ENCODE measurements around the gene ALX4. TPM values are rescaled to one million over a fixed set of nuclear protein-coding genes. Genes with fewer than 3 reads are reported as not detected.

Gene ALX4
- polyA plus RNA-seq, 2 of the 4 experiments (the other 2 are of a cell fraction), result 1.00 to 5.6 TPM

DNA sequence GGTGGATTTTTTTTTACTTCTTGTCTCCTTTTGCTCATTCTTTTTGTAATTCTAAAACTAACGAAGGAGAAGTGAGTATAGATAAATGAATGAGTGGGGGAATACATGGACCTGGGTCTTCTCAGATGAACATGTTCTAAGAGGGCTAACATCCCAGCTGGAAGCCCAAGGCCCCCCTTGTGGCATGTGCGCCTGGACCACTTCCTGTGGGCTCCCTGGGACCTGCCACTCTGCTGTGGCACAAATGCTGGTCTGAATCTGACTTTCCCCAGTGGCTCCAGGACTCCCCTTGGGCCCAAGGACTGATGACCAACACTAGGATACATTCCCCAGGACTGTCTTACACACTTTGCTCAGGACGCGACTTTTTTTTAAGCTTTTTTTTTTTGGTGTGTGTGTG is 32.7 kb upstream of the ALX4 start (continued):
- TF ChIP-seq, protein P1, sequence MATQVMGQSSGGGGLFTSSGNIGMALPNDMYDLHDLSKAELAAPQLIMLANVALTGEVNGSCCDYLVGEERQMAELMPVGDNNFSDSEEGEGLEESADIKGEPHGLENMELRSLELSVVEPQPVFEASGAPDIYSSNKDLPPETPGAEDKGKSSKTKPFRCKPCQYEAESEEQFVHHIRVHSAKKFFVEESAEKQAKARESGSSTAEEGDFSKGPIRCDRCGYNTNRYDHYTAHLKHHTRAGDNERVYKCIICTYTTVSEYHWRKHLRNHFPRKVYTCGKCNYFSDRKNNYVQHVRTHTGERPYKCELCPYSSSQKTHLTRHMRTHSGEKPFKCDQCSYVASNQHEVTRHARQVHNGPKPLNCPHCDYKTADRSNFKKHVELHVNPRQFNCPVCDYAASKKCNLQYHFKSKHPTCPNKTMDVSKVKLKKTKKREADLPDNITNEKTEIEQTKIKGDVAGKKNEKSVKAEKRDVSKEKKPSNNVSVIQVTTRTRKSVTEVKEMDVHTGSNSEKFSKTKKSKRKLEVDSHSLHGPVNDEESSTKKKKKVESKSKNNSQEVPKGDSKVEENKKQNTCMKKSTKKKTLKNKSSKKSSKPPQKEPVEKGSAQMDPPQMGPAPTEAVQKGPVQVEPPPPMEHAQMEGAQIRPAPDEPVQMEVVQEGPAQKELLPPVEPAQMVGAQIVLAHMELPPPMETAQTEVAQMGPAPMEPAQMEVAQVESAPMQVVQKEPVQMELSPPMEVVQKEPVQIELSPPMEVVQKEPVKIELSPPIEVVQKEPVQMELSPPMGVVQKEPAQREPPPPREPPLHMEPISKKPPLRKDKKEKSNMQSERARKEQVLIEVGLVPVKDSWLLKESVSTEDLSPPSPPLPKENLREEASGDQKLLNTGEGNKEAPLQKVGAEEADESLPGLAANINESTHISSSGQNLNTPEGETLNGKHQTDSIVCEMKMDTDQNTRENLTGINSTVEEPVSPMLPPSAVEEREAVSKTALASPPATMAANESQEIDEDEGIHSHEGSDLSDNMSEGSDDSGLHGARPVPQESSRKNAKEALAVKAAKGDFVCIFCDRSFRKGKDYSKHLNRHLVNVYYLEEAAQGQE (IDR thresholded peaks at IDR 0.05), result no peak
- no peak for TF ChIP-seq CBX8 (IDR thresholded peaks at IDR 0.05)
- TF ChIP-seq CHD2 (IDR thresholded peaks at IDR 0.05; ENCODE audit: low read length, partially characterized antibody), result no peak
- no peak for TF ChIP-seq HOXB5 (CRISPR knock-in tag; IDR thresholded peaks at IDR 0.05)
- TF ChIP-seq RNF2 (IDR thresholded peaks at IDR 0.05; ENCODE audit: borderline replicate concordance, low read depth), result no peak
- no peak for TF ChIP-seq BHLHE40 (IDR thresholded peaks at IDR 0.05; ENCODE audit: low read depth, low read length)
- TF ChIP-seq KDM1A (IDR thresholded peaks at IDR 0.05; ENCODE audit: low read depth), result no peak
- no peak for TF ChIP-seq RFX5 (IDR thresholded peaks at IDR 0.05)

DNA sequence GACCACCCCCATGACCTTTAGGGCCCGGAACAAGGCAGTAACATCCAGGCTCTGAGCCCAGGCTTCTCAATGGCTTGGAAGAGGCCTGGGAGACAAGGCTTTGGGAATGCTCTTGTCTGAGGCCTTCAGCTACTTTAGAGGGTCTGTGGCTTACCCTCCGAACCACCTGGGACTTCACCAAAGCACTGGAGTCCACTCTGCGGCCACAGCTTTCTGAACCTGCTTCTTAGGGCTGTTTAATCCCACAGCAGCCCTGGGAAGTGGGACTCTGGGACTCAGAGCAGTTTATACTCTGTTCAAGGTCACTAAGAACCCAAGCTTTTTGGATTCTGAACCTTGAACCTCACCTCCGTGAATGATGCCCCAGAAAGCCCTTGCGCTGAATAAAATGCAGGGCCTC is 30.7 kb upstream of the ALX4 start:
- no peak for FAIRE-seq
- 67% methylated on average over 4 of the region's 5 CpGs for WGBS (ENCODE audit: missing lambda C conversion rate)

More for the DNA sequence above, 30.7 kb upstream of the ALX4 start:
- no peak overlapping the region for H3K27ac ChIP-seq
- no peak overlapping the region for H3K4me2 ChIP-seq
- ATAC-seq (no peak), DNase-seq (ENCODE audit: low read depth in 1 of 2, low spot score in 1 of 2) (no peak)
- TF ChIP-seq, protein P2, sequence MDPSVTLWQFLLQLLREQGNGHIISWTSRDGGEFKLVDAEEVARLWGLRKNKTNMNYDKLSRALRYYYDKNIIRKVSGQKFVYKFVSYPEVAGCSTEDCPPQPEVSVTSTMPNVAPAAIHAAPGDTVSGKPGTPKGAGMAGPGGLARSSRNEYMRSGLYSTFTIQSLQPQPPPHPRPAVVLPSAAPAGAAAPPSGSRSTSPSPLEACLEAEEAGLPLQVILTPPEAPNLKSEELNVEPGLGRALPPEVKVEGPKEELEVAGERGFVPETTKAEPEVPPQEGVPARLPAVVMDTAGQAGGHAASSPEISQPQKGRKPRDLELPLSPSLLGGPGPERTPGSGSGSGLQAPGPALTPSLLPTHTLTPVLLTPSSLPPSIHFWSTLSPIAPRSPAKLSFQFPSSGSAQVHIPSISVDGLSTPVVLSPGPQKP (IDR thresholded peaks at IDR 0.05; ENCODE audit: low read depth, low read length), result no peak
- TF ChIP-seq, protein P3, sequence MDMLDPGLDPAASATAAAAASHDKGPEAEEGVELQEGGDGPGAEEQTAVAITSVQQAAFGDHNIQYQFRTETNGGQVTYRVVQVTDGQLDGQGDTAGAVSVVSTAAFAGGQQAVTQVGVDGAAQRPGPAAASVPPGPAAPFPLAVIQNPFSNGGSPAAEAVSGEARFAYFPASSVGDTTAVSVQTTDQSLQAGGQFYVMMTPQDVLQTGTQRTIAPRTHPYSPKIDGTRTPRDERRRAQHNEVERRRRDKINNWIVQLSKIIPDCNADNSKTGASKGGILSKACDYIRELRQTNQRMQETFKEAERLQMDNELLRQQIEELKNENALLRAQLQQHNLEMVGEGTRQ (IDR thresholded peaks at IDR 0.05), result no peak
- TF ChIP-seq CHD4 (IDR thresholded peaks at IDR 0.05; ENCODE audit: borderline replicate concordance) (no peak), HOXA7 (CRISPR knock-in tag; IDR thresholded peaks at IDR 0.05) (no peak), ESRRA (IDR thresholded peaks at IDR 0.05; ENCODE audit: borderline replicate concordance, low read length) (no peak), HDAC2 (IDR thresholded peaks at IDR 0.05) (no peak), JUN (IDR thresholded peaks at IDR 0.05) (no peak), FOXS1 (CRISPR knock-in tag; IDR thresholded peaks at IDR 0.05) (no peak), RFX5 (IDR thresholded peaks at IDR 0.05) (no peak), FOSB (CRISPR knock-in tag; IDR thresholded peaks at IDR 0.05) (no peak), TFCP2L1 (CRISPR knock-in tag; IDR thresholded peaks at IDR 0.05) (no peak), NR3C1 (IDR thresholded peaks at IDR 0.05) (no peak), ZNF302 (CRISPR knock-in tag; IDR thresholded peaks at IDR 0.05) (no peak), RCOR1 (IDR thresholded peaks at IDR 0.05; ENCODE audit: low read depth, low read length) (no peak), HOXB13 (CRISPR knock-in tag; IDR thresholded peaks at IDR 0.05; ENCODE audit: low read depth) (no peak), ZC3H11A (IDR thresholded peaks at IDR 0.05) (no peak)
- TF ChIP-seq, protein P4, sequence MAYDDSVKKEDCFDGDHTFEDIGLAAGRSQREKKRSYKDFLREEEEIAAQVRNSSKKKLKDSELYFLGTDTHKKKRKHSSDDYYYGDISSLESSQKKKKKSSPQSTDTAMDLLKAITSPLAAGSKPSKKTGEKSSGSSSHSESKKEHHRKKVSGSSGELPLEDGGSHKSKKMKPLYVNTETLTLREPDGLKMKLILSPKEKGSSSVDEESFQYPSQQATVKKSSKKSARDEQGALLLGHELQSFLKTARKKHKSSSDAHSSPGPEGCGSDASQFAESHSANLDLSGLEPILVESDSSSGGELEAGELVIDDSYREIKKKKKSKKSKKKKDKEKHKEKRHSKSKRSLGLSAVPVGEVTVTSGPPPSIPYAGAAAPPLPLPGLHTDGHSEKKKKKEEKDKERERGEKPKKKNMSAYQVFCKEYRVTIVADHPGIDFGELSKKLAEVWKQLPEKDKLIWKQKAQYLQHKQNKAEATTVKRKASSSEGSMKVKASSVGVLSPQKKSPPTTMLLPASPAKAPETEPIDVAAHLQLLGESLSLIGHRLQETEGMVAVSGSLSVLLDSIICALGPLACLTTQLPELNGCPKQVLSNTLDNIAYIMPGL (CRISPR knock-in tag; IDR thresholded peaks at IDR 0.05; ENCODE audit: borderline replicate concordance), result no peak
- TF ChIP-seq, protein P1 (IDR thresholded peaks at IDR 0.05), result no peak
- H3K4me1 ChIP-seq, result no peaks in the 10 kb centered on the region
- H3K4me3 ChIP-seq, result no peak overlapping the region
- ChIA-PET CTCF (interaction anchor here (0.9 to 3.0 kb wide), 5 partner anchors 10 to 215 kb away, joined by 3 to 10 read pairs (median 5); no protein-coding TSS in a partner anchor), POLR2A (no interaction called here)
- H3K9me3 ChIP-seq, result no peaks in the 10 kb centered on the region

Measured in A549 (cell line).